ENCODE data around the gene ABLIM2.

Gene ABLIM2

GRCh38 chr4:8185930-8186329, 27.3 kb upstream of the ABLIM2 start:
- no peak for TF ChIP-seq ZNF274 (IDR thresholded peaks at IDR 0.05; ENCODE audit: low read depth, low read length)
- H3K4me3 ChIP-seq (ENCODE audit: low read length), result no peak overlapping the region

GRCh38 chr4:8185295-8185694, 26.7 kb upstream of the ABLIM2 start:
- no peak for TF ChIP-seq ZNF274 (IDR thresholded peaks at IDR 0.05; ENCODE audit: low read depth, low read length)
- H3K4me3 ChIP-seq (ENCODE audit: low read length), result no peak overlapping the region

GRCh38 chr4:8184061-8184460, 25.4 kb upstream of the ABLIM2 start:
- no peak for TF ChIP-seq ZNF274 (IDR thresholded peaks at IDR 0.05; ENCODE audit: low read depth, low read length)
- H3K4me3 ChIP-seq (ENCODE audit: low read length), result no peak overlapping the region

GRCh38 chr4:8182858-8183725, 24.5 kb upstream of the ABLIM2 start:
- no peak overlapping the region for H3K4me3 ChIP-seq (ENCODE audit: low read length)
- TF ChIP-seq ZNF274 (IDR thresholded peaks at IDR 0.05; ENCODE audit: low read depth, low read length), result no peak

- no peak for TF ChIP-seq ZNF274 (IDR thresholded peaks at IDR 0.05; ENCODE audit: low read depth, low read length)
- H3K4me3 ChIP-seq (ENCODE audit: low read length), result no peak overlapping the region
These were observed 23.7 kb upstream of the ABLIM2 start for GRCh38 chr4:8182294-8182693.

- no peak overlapping the region for H3K4me3 ChIP-seq (ENCODE audit: low read length)
- no peak for TF ChIP-seq ZNF274 (IDR thresholded peaks at IDR 0.05; ENCODE audit: low read depth, low read length)
These were observed 23.2 kb upstream of the ABLIM2 start for GRCh38 chr4:8181844-8182243.

- TF ChIP-seq ZNF274 (IDR thresholded peaks at IDR 0.05; ENCODE audit: low read depth, low read length), result no peak
- H3K4me3 ChIP-seq (ENCODE audit: low read length), result no peak overlapping the region
These were observed 22.5 kb upstream of the ABLIM2 start for GRCh38 chr4:8181119-8181518.

GRCh38 chr4:8180310-8181093, 21.9 kb upstream of the ABLIM2 start:
- H3K4me3 ChIP-seq (ENCODE audit: low read length), result no peak overlapping the region
- TF ChIP-seq ZNF274 (IDR thresholded peaks at IDR 0.05; ENCODE audit: low read depth, low read length), result no peak

GRCh38 chr4:8179771-8180170, 21.2 kb upstream of the ABLIM2 start:
- no peak overlapping the region for H3K4me3 ChIP-seq (ENCODE audit: low read length)
- TF ChIP-seq ZNF274 (IDR thresholded peaks at IDR 0.05; ENCODE audit: low read depth, low read length), result no peak

- H3K4me3 ChIP-seq (ENCODE audit: low read length), result no peak overlapping the region
- TF ChIP-seq ZNF274 (IDR thresholded peaks at IDR 0.05; ENCODE audit: low read depth, low read length), result no peak
These were observed 20.5 kb upstream of the ABLIM2 start for GRCh38 chr4:8179074-8179473.

- no peak for TF ChIP-seq ZNF274 (IDR thresholded peaks at IDR 0.05; ENCODE audit: low read depth, low read length)
These were observed 19.3 kb upstream of the ABLIM2 start for GRCh38 chr4:8177956-8178355.

GRCh38 chr4:8177552-8177951, 18.9 kb upstream of the ABLIM2 start:
- H3K4me3 ChIP-seq (ENCODE audit: low read length), result no peak overlapping the region
- TF ChIP-seq ZNF274 (IDR thresholded peaks at IDR 0.05; ENCODE audit: low read depth, low read length), result no peak

More at GRCh38 chr4:8177956-8178355, 19.3 kb upstream of the ABLIM2 start:
- H3K4me3 ChIP-seq (ENCODE audit: low read length), result no peak overlapping the region

- H3K4me3 ChIP-seq (ENCODE audit: low read length), result no peak overlapping the region
- TF ChIP-seq ZNF274 (IDR thresholded peaks at IDR 0.05; ENCODE audit: low read depth, low read length), result no peak
These were observed 18.2 kb upstream of the ABLIM2 start for GRCh38 chr4:8176547-8177399.

- TF ChIP-seq ZNF274 (IDR thresholded peaks at IDR 0.05; ENCODE audit: low read depth, low read length), result no peak
These were observed 17.1 kb upstream of the ABLIM2 start for GRCh38 chr4:8175686-8176085.

More at GRCh38 chr4:8175686-8176085, 17.1 kb upstream of the ABLIM2 start:
- no peak overlapping the region for H3K4me3 ChIP-seq (ENCODE audit: low read length)

Measured in GM08714 (cell line).